HepG2 (cell line): ENCODE results near the gene CSNK2A1. TPM values are rescaled to one million over a fixed set of nuclear protein-coding genes. Genes with fewer than 3 reads are reported as not detected.
A peak's percentile ranks its signal among the peaks of the same experiment; 100 is the strongest.

Experiments used
- DNMT1 ChIP-seq: sonication (generic); formaldehyde crosslinking; IDR thresholded peaks from 2 replicates; pipeline ENCODE4 v1.5.1; 2020; ENCODE audit warnings: mild to moderate bottlenecking, missing genetic modification reagents
- HMGA1 ChIP-seq: sonication (generic); formaldehyde crosslinking; conservative IDR thresholded peaks from 2 replicates; pipeline ENCODE4 v1.4.0; 2020; ENCODE audit warnings: missing genetic modification reagents
- HNRNPH1 ChIP-seq: fragments of 200-400 bp; formaldehyde crosslinking; optimal IDR thresholded peaks from 2 replicates; pipeline ENCODE3; 2017; ENCODE audit warnings: mild to moderate bottlenecking, low read depth, low read length
- HOXD1 ChIP-seq: sonication (generic); formaldehyde crosslinking; IDR thresholded peaks from 2 replicates; pipeline ENCODE4 v1.5.0; 2020; ENCODE audit warnings: missing genetic modification reagents
- KDM4B ChIP-seq: sonication (generic); formaldehyde crosslinking; IDR thresholded peaks from 2 replicates; pipeline ENCODE4 v1.4.0; 2020; ENCODE audit warnings: missing genetic modification reagents
- MBD4 ChIP-seq: IDR thresholded peaks from 2 replicates; pipeline ENCODE4 v1.6.1; 2012; ENCODE audit warnings: low read length, inconsistent platforms, borderline replicate concordance
- NCOR1 ChIP-seq: fragments of 200-600 bp; sonication (generic); IDR thresholded peaks from 2 replicates; pipeline ENCODE4 v1.7.0; 2017; ENCODE audit warnings: antibody characterized with exemption, low read length, borderline replicate concordance
- NR2F6 ChIP-seq, 2 experiments: IDR thresholded peaks; 2 replicates each; pipeline ENCODE4 v1.6.1; 2016; ENCODE audit warnings: antibody characterized with exemption in 1 of 2, mild to moderate bottlenecking in 1 of 2
- PPARG ChIP-seq: conservative IDR thresholded peaks from 2 replicates; pipeline ENCODE4 v1.6.1; 2016; ENCODE audit warnings: missing biosample characterization, missing genetic modification reagents
- RCOR2 ChIP-seq: IDR thresholded peaks from 2 replicates; pipeline ENCODE4 v1.6.1; 2016; ENCODE audit warnings: missing biosample characterization, missing genetic modification reagents
- RFXAP ChIP-seq: sonication (generic); formaldehyde crosslinking; IDR thresholded peaks from 2 replicates; pipeline ENCODE4 v1.4.0; 2020; ENCODE audit warnings: missing genetic modification reagents, borderline replicate concordance
- SMARCE1 ChIP-seq: fragments of 450-650 bp; IDR thresholded peaks from 2 replicates; pipeline ENCODE4 v1.6.1; 2017; ENCODE audit warnings: borderline replicate concordance
- XBP1 ChIP-seq: sonication (generic); formaldehyde crosslinking; IDR thresholded peaks from 2 replicates; pipeline ENCODE4 v1.5.0; 2020; ENCODE audit warnings: missing genetic modification reagents
- ZBTB38 ChIP-seq: sonication (generic); formaldehyde crosslinking; IDR thresholded peaks from 2 replicates; pipeline ENCODE4 v1.5.1; 2020; ENCODE audit warnings: mild to moderate bottlenecking, missing genetic modification reagents
- ZBTB7B ChIP-seq: sonication (generic); formaldehyde crosslinking; IDR thresholded peaks from 2 replicates; pipeline ENCODE4 v1.4.0; 2020; ENCODE audit warnings: missing genetic modification reagents
- ZNF121 ChIP-seq: sonication (generic); formaldehyde crosslinking; IDR thresholded peaks from 2 replicates; pipeline ENCODE4 v1.5.0; 2020; ENCODE audit warnings: mild to moderate bottlenecking, missing genetic modification reagents
- ZNF382 ChIP-seq: sonication (generic); formaldehyde crosslinking; IDR thresholded peaks from 2 replicates; pipeline ENCODE4 v1.5.0; 2020; ENCODE audit warnings: missing genetic modification reagents, mild to moderate bottlenecking, borderline replicate concordance
- ZNF44 ChIP-seq: sonication (generic); formaldehyde crosslinking; IDR thresholded peaks from 2 replicates; pipeline ENCODE4 v1.5.1; 2020; ENCODE audit warnings: mild to moderate bottlenecking, missing genetic modification reagents
- ZNF644 ChIP-seq: IDR thresholded peaks from 2 replicates; pipeline ENCODE4 v1.6.1; 2016; ENCODE audit warnings: low read depth
- ZSCAN21 ChIP-seq: sonication (generic); formaldehyde crosslinking; IDR thresholded peaks from 2 replicates; pipeline ENCODE4 v1.8.0; 2022; ENCODE audit warnings: mild to moderate bottlenecking, missing genetic modification reagents, moderate library complexity, borderline replicate concordance
- polyA plus RNA-seq, 8 experiments: library from polyadenylated mRNA; depleted of rRNA in 3 of 8; stranded (reverse) in 7 of 8; unstranded in 1 of 8; fragments of >200 nt; fragmentation: Illumina TruSeq in 4 of 8; extraction: Trizol in 4 of 8; gene quantifications; 2 replicates each; pipeline versions ENCODE4 v1.2.1 to v1.2.3, GENCODE V29; 2011 to 2016; ENCODE audit warnings: low read depth in 4 of 8, missing spikeins in 1 of 8, mixed read lengths in 1 of 8; ENCODE audit not compliant: insufficient read depth in 1 of 8
- total RNA-seq, 5 experiments: library from RNA; depleted of rRNA; stranded (reverse); fragments of >200 nt; fragmentation: Illumina TruSeq; extraction: Trizol; gene quantifications; 2 replicates each; pipeline ENCODE4 v1.2.3, GENCODE V29; 2016; ENCODE audit warnings: low read depth in 1 of 5
- TF ChIP-seq, protein P1 (sequence below): sonication (generic); formaldehyde crosslinking; IDR thresholded peaks from 2 replicates; pipeline ENCODE4 v1.4.0; 2020; ENCODE audit warnings: missing genetic modification reagents, low read depth, mild to moderate bottlenecking, borderline replicate concordance
- TF ChIP-seq, protein P2 (sequence below): sonication (generic); formaldehyde crosslinking; IDR thresholded peaks from 2 replicates; pipeline ENCODE4 v1.5.0; 2020; ENCODE audit warnings: missing genetic modification reagents
- TF ChIP-seq, protein P3 (sequence below): sonication (generic); formaldehyde crosslinking; IDR thresholded peaks from 2 replicates; pipeline ENCODE4 v1.8.1; 2023; ENCODE audit warnings: mild to moderate bottlenecking, missing genetic modification reagents
- TF ChIP-seq, protein P4 (sequence below): sonication (generic); formaldehyde crosslinking; IDR thresholded peaks from 2 replicates; pipeline ENCODE4 v1.4.0; 2020; ENCODE audit warnings: missing genetic modification reagents, borderline replicate concordance
- TF ChIP-seq, protein P5 (sequence below): sonication (generic); formaldehyde crosslinking; IDR thresholded peaks from 2 replicates; pipeline ENCODE4 v1.8.0; 2022; ENCODE audit warnings: mild to moderate bottlenecking, missing genetic modification reagents, moderate library complexity

Gene CSNK2A1
- total and polyA plus RNA-seq, 2 of the 13 experiments (the other 11 are each of a cell fraction or from before 2014, with no cell fraction given): 153 to 231 TPM

DNA sequence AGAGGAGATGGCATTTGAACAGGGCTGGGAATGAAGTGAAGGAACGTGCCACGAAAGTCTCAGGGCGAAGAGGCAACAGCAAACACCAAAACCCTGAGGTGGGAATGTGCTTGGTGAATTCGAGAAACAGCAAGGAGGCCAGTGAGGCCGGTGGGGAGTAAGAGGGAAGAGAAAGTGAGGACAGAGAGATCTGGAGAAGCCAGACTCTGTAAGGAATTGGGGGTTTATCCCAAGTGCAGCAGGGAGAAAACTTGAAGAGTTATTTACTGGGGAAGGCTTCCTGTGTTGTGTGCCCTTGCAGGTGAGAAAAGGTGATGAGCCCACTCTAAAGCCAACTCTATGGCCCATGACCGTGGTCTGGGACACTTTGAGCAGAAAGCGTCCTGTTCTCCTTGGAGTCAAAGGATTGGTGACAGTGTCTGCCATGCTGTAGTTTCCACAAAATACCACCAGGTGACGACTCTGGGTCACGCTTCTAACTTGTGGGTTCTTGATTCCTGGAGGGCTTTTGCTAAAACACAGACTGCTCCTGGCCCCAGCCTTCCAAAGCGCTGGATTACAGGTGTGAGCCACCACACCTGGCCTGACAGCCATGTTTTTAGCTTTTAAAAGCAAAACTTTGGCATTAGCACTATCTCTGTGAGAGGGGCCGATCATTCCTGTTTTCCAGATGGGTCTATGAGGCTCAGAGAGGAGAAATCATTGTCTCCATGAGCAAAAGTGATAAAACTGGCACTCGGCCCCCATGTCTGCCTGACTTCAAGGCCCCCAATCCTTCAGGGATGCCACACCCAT lies 18.0 kb upstream of the CSNK2A1 start (continued):
- no peak for TF ChIP-seq PPARG (CRISPR knock-in tag)
- no peak for TF ChIP-seq MBD4
- TF ChIP-seq RCOR2: 0 out of 2 replicates have a peak, but pooled peaks have one; percentile 22
- peak; percentile 34; the same call in 1 of the 2 replicates for TF ChIP-seq ZNF644 (CRISPR knock-in tag)
- TF ChIP-seq, protein P1, sequence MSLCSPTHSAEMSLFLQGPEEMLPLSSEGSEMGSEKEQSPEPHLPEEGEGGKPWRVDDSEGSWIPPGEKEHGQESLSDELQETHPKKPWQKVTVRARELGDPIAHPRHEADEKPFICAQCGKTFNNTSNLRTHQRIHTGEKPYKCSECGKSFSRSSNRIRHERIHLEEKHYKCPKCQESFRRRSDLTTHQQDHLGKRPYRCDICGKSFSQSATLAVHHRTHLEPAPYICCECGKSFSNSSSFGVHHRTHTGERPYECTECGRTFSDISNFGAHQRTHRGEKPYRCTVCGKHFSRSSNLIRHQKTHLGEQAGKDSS: peak; percentile 46; the same call in 1 of the 2 replicates
- no peak for TF ChIP-seq RFXAP (CRISPR knock-in tag)
- TF ChIP-seq ZBTB7B (CRISPR knock-in tag): no peak
- TF ChIP-seq ZBTB38 (CRISPR knock-in tag): no peak
- TF ChIP-seq, protein P2, sequence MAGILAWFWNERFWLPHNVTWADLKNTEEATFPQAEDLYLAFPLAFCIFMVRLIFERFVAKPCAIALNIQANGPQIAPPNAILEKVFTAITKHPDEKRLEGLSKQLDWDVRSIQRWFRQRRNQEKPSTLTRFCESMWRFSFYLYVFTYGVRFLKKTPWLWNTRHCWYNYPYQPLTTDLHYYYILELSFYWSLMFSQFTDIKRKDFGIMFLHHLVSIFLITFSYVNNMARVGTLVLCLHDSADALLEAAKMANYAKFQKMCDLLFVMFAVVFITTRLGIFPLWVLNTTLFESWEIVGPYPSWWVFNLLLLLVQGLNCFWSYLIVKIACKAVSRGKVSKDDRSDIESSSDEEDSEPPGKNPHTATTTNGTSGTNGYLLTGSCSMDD (CRISPR knock-in tag): 0 out of 2 replicates have a peak, but pooled peaks have one; percentile 29
- TF ChIP-seq ZNF382 (CRISPR knock-in tag): no peak
- TF ChIP-seq ZSCAN21 (CRISPR knock-in tag): no peak
- 0 out of 2 replicates have a peak, but pooled peaks have one; percentile 41 for TF ChIP-seq DNMT1 (CRISPR knock-in tag)
- peak; percentile 85; the same call in 1 of the 2 replicates for TF ChIP-seq ZNF44 (CRISPR knock-in tag)
- no peak for TF ChIP-seq ZNF121 (CRISPR knock-in tag)
- no peak for TF ChIP-seq HNRNPH1
- no peak for TF ChIP-seq XBP1 (CRISPR knock-in tag)
- TF ChIP-seq HMGA1 (CRISPR knock-in tag): no peak
- TF ChIP-seq, protein P3, sequence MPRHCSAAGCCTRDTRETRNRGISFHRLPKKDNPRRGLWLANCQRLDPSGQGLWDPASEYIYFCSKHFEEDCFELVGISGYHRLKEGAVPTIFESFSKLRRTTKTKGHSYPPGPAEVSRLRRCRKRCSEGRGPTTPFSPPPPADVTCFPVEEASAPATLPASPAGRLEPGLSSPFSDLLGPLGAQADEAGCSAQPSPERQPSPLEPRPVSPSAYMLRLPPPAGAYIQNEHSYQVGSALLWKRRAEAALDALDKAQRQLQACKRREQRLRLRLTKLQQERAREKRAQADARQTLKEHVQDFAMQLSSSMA (CRISPR knock-in tag): no peak
- TF ChIP-seq, protein P4, sequence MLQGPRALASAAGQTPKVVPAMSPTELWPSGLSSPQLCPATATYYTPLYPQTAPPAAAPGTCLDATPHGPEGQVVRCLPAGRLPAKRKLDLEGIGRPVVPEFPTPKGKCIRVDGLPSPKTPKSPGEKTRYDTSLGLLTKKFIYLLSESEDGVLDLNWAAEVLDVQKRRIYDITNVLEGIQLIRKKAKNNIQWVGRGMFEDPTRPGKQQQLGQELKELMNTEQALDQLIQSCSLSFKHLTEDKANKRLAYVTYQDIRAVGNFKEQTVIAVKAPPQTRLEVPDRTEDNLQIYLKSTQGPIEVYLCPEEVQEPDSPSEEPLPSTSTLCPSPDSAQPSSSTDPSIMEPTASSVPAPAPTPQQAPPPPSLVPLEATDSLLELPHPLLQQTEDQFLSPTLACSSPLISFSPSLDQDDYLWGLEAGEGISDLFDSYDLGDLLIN: no peak
- TF ChIP-seq NCOR1: no peak
- no peak for TF ChIP-seq SMARCE1
- TF ChIP-seq, protein P5, sequence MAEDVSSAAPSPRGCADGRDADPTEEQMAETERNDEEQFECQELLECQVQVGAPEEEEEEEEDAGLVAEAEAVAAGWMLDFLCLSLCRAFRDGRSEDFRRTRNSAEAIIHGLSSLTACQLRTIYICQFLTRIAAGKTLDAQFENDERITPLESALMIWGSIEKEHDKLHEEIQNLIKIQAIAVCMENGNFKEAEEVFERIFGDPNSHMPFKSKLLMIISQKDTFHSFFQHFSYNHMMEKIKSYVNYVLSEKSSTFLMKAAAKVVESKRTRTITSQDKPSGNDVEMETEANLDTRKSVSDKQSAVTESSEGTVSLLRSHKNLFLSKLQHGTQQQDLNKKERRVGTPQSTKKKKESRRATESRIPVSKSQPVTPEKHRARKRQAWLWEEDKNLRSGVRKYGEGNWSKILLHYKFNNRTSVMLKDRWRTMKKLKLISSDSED: no peak
- no peak for TF ChIP-seq NR2F6 (IDR thresholded peaks at IDR 0.05)
- TF ChIP-seq NR2F6 (CRISPR knock-in tag; IDR thresholded peaks at IDR 0.05): peak; percentile 39; the same call in 1 of the 2 replicates
- no peak for TF ChIP-seq KDM4B (CRISPR knock-in tag)
- TF ChIP-seq HOXD1 (CRISPR knock-in tag): no peak
